GM10248 (cell line): ENCODE results near the gene ZNF417.

Source experiments
- CTCF ChIA-PET: fragments of 300-600 bp; sonication (Branson Sonifier 250); formaldehyde crosslinking; extraction: SDS; loops from one replicate; lab custom pipeline; 2021; ENCODE audit warnings: antibody characterized with exemption; lab: Yijun Ruan, JAX
- POLR2A ChIA-PET: fragments of 350-650 bp; sonication (Branson Sonifier 250); formaldehyde crosslinking; extraction: SDS; loops from one replicate; lab custom pipeline; 2020; ENCODE audit warnings: antibody characterized with exemption; lab: Yijun Ruan, JAX
- DNase-seq: peaks from one replicate; pipeline ENCODE4 v3.0.0; 2012; ENCODE audit errors: extremely low spot score
- CTCF ChIP-seq: IDR thresholded peaks from 2 replicates; pipeline ENCODE4 v1.5.1; 2012; ENCODE audit warnings: mild to moderate bottlenecking, low read depth; ENCODE audit errors: extremely low read depth, missing control alignments, control extremely low read depth

Gene ZNF417

GRCh38 chr19:57947419-57948134 is 31.2 kb upstream of the ZNF417 start, which contains the start of gene ZNF256:
Gene ZNF256 (minus strand): TSS chr19:57947706. CDS start chr19:57947474, 232 bp downstream.
- POLR2A ChIA-PET, result no interaction called here
- peak; percentile 58 for TF ChIP-seq CTCF
- CTCF ChIA-PET, result interaction anchor here (1.1 kb wide), 1 partner anchor 24 kb away, joined by 3 read pairs; no protein-coding TSS in a partner anchor
- DNase-seq, result peak; percentile 93

GRCh38 chr19:57947088-57947418 is 30.7 kb upstream of the ZNF417 start:
- no peak for DNase-seq
- ChIA-PET CTCF (no interaction called here), POLR2A (no interaction called here)
- no peak for TF ChIP-seq CTCF

- CTCF ChIA-PET, result interaction anchor here (1.3 kb wide), 1 partner anchor 20 kb away, joined by 3 read pairs; no protein-coding TSS in a partner anchor
- DNase-seq, result no peak
- POLR2A ChIA-PET, result no interaction called here
- no peak for TF ChIP-seq CTCF
Measured at GRCh38 chr19:57946316-57946715, 29.9 kb upstream of the ZNF417 start.

- ChIA-PET POLR2A (no interaction called here), CTCF (no interaction called here)
- TF ChIP-seq CTCF, result no peak
- DNase-seq, result no peak
Measured at GRCh38 chr19:57941593-57941992, 25.2 kb upstream of the ZNF417 start.

GRCh38 chr19:57935731-57936130 is 19.3 kb upstream of the ZNF417 start:
- POLR2A ChIA-PET, result interaction anchor here (0.6 kb wide), 1 partner anchor 212 kb away, joined by 7 read pairs; no protein-coding TSS in a partner anchor
- CTCF ChIA-PET, result no interaction called here
- TF ChIP-seq CTCF, result no peak
- DNase-seq, result no peak

- ChIA-PET POLR2A (interaction anchor here (0.6 kb wide), 1 partner anchor 211 kb away, joined by 7 read pairs; no protein-coding TSS in a partner anchor), CTCF (interaction anchor here (1.3 kb wide), 1 partner anchor 10 kb away, joined by 3 read pairs; no protein-coding TSS in a partner anchor)
- peak; percentile 39 for DNase-seq
- TF ChIP-seq CTCF, result no peak
Measured at GRCh38 chr19:57934820-57935665, 18.7 kb upstream of the ZNF417 start, which contains the start of gene ZNF418. Gene ZNF418 (minus strand): TSS chr19:57935402. CDS start chr19:57933822, 1,580 bp downstream.
